Endometrial microvascular endothelial cells (primary cell): ENCODE data around the gene KLHL26. TPM values are rescaled to one million over a fixed set of nuclear protein-coding genes. Genes with fewer than 3 reads are reported as not detected.

ENCODE experiments used
- in situ Hi-C: cut with HindIII; loops from 2 replicates; pipeline ENCODE4 v1.10.0; 2017; ENCODE audit warnings: low sequenced_read_pairs, low pct_unique_long_range_greater_than_20kb; ENCODE audit errors: inconsistent ontology term
- total RNA-seq: library from RNA; depleted of rRNA; stranded (reverse); fragments of >200 nt; gene quantifications from one replicate; pipeline ENCODE4 v1.2.3, GENCODE V29; 2015; ENCODE audit errors: inconsistent ontology term

Gene KLHL26
- total RNA-seq, 1 donor from 2014 or later = 1.5 TPM

DNA sequence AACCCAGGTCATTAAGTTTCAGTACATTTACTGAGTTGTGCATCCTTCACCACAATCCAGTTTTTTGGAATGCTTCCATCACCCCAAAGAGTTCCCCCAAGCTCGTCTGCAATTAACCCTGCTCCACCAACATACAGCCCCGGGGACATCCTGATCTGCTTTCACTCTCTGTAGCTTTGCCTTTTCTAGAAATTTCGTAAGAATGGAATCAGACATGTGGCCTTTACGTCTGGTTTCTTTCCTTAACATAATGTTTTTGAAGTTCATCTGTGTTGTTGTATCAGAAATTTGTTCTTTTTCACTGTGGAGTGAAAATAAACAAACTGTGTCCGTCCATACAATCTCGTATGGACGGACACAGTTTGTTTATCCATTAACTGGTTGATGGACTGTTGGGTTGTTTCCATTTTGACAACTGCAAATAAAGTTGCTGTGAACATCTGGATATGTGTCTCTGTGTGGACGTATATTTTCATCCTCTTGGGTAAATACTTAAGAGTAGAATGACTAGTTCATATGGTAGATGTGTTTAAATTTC, 2.9 kb downstream of the KLHL26 start:
- in situ Hi-C loops = no loop called here

DNA sequence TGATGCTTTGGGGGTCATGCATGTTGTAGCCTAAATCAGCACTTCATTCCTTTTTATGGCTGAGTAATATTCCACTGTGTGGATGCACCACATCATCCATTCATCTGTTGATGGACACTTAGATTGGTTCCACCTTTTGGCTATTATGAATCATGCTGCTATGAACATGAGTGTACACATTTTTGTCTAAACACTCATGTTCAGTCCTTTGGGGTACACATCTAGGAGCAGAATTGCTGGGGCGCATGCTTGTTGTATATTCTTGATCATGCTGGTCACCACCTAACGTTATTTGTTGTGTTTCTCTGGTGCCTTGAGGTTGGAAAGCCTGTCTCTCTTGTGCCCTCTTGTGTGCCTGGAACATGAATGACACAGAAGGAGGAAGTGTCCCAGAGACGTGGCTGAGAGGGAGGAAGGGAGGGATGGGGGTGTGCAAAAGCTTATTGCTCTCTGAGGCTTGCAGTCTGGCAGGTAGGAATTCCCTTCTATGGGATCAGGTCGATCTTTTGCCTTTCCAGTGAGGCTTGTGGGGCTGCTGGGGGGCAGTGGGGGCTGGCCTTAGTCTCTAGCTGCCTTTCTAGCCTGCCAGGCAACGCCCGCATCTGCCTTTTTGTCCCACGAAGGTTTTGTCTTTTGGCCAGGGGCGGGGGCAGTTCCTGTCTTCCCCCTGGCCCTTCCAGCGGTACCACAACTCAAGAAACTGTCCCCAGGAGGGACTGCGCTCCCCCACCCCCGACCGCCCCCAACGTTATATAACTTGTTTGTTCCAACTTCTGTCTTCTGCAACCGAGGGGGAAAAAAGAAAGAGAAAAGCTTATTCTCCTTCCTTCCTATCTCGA, 7.6 kb downstream of the KLHL26 start:
- in situ Hi-C loops = no loop called here

DNA sequence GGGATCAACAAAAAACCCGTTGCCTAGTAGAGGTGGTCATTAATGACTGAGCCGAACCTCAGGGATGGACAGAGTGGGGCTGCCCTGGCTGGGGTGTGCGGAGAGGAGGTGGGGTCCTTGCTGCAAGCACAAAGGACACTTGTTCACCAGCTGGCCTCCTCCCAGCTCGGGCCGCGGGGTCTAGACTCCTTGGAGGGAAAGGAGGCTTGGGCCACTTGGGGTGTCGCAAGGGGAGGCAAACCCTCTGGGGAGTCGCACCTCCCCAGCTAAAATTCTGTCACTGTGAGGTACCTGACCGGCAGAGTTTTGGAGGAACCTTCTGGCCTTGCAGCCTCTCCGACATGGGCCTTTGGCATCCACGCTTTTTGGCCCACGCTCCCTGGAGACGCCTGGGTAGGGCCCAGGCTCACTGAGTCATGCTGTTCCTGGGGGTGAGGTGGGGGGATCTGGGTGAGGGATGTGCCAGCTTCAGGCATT, 8.2 kb downstream of the KLHL26 start:
- in situ Hi-C loops = no loop called here

DNA sequence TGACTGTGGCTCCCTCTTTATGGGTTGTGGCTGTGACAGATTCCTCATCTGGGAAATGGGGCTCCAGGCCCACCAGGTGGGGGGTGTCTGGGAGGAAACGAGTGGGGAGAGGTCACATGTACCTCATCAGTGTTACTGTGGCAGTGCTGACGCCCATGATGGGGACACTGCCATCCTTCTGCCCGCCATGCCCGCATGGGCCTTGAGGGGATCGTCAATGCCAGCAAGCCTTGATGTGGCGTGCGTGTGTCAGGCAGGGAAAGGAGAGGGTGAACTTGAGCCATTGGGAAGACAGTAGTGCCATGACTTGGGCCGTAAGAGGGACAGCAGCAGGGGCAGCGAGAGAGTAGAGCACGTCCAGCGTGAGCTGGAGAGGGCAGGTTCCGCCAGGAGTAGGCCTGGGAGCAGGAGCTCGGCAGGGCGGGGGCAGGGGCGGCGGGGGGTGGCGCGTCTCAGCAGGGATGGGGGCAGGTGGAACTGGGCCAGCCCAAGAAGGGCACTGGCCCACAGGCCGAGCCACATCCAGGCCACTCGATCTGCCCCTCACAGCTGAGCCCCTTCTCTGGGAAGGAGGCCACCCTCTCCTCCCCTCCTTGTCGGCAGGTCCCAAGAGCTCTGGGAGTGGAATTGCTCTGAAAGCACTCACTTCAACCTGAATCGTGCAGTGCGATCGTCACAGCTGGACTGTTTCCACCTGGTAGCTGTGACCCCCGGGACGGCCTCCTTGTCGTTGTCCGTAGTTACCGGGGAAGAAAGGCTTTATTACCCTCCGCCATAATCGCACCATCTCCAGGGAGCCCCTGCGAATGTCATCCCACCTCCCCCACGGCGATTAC, 9.9 kb downstream of the KLHL26 start:
- in situ Hi-C loops = no loop called here

DNA sequence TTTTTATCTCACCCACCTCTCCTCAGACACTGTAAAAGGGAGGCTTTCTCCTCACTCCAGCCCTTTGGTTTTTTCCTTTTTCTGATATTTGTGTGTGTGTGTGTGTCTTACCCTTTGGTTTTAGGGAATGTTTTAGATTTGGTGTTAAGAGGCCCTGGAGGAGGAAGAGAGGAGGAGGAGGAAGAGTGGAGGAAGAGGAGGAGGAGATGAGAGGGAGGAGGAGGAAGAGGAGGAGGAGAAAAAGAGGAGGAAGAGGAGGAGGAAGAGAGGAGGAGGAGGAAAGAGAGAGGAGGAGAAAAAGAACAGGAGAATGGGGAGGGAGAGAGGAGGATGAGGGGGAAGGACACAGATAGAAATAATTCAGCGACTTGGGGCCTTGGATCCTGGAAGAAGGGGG, 10.5 kb downstream of the KLHL26 start:
- in situ Hi-C loops = no loop called here

DNA sequence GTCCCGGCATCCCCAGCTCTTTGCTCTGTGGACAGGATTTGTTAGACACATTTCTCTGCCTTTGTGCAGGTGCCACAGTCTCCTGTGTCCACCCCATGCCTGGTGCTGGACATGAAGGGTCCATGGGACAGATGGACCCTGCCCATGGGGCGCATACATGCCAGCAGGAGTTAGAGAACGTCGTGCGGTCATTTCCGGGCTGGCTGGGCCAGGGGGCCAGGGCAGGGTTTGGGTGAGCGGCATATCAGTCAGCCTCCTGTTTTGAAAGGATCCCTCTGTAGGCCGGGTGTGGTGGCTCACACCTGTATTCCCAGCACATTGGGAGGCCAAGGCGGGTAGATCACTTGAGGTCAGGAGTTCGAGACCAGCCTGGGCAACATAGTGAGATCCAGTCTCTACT, 11.0 kb downstream of the KLHL26 start:
- in situ Hi-C loops = no loop called here

DNA sequence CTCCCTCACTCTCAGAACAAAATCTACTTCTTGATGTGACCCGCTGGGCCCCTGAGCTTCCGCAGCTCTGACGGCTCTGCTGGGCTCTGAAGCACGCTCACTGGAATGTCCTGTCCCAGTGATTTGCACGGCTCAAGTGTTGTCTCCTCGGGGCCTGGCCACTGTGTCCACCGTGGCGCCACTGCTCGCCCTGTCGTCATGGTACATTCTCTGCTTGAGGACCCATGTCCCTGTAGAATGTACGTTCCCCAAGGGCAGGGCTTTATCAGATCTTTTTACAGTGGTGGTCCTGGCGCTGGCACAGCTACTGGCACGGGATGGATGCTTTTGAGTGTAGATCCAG, 12.1 kb downstream of the KLHL26 start:
- in situ Hi-C loops = no loop called here

DNA sequence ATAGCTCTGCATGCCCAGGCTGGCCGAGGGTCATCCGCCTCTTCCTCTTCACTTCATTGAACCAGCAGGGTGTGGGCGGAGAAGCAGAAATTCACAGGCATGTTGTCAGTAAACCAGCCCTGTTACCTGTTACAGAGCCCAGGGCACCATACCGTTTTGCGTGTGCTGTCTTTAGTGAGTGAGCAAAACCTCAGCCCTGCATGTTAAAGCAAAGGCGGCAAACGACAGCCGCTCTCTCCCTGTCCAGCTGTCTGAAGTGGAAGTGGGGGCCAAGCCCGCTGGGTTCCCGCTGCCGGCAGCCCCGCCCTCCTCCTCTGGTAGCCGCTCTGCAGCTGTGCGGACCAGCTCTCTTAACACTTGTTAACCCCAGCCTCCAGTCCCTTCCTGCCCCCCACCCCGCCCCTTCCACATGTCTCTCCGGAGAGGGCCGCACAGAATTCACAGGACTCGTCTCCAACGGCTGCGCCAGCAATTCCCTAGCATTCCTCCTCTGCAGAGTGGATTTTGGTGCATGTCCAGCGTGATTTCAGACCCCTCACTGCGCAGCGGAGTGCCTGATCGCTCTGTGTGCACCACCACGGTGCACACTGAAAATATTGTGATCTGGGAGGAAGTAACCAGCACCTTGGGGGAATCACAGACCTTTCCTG, 12.7 kb downstream of the KLHL26 start:
- in situ Hi-C loops = no loop called here

DNA sequence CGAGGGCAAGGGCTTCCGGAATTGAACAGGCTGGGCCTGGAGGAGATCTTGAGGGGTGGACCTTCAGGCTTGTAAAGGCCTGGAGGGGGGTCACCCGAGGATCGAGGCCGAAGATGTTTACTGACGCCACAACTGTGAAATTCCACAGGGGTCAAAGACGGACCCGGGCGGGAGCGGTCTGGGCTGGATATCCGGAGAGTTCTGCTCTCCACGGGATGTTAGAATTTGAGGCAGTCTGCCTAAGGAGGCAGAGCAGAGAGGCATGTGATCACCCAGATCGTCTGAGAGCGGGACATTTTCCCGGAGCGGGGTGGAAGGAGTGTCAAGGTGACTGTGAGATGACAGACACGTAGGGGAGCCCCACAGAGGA, 13.2 kb downstream of the KLHL26 start:
- in situ Hi-C loops = no loop called here

DNA sequence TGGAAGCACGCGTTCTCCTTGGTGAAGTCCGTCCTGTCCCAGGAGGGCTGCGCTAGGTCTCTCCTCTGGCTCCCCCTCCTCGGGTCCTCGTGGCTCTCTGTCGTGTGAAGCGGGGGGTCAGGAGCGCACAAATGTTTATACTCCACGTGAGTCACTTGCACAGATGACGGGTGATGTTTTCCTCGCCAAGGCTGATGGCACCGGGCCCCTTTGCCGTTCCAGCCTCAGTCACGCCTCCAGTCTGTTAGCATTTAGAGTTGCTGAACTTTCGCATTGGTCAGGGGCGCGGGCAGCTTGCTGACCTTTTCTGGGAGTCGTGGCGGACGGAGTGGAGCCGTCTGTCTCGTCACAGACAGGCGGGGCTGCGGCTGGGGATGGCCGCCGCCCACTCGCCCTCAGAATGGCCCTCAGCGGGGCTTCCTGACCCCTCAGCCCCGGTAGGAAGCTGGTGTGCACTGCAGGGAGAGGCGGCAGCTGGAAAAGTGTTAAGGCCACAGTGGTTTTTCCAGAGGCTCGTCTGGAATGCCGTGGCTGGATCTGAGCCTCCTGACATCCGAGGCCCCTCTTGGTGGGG, 13.7 kb downstream of the KLHL26 start:
- in situ Hi-C loops = no loop called here

DNA sequence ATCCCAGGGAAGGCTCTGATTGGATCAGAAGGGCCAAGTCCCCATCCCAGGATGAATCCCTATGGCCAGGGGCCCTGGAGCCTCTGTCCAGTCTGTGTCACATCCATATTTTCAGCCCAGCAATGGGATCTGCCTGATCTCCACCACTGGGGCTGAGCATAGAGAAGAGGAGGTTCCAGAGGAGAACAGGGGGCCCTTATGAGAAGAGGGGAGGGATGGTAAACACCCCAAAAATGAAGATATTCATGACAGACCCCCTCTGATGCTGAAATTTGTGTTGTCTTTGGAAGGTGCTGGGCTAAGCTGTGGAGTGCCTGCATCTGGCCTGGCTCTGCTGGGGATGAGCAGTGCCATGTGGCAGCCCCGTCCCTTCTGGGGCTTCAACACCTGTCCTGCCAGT, 14.5 kb downstream of the KLHL26 start:
- in situ Hi-C loops = no loop called here

DNA sequence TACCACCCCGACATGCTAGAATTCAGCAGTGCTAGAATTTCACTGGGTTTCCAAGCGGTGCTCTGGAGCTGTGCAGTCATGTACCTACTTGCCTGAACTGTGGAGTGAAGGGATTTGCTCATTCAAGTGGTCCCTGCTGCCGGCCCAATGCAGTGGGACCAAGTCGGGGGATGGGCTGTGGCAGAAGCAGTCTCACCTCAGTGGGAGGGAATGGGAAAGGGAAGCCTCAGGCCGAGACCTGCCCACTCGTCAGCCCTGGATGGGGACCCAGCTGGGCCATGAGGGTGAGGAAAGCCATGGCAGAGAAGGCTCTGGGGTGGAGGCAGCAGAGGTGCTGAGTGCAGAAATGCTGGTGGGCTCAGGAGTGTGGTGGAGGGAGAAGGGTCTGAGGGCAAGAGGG, 14.9 kb downstream of the KLHL26 start:
- in situ Hi-C loops = no loop called here

DNA sequence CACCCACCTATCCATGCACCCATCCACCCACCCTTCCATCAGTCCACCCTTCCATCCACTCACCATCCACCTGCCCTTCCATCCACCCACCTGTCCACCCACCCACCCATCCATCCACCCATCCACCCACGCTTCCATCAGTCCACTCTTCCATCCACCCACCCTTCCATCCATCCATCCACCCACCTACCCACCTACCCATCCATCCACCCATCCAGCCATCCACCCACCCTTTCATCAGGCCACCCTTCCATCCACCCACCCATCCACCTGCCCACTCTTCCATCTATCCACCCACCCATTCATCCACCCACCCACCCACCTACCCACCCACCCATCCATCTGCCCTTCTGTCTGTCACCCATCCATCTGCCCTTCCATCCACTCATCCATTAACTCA, 17.0 kb downstream of the KLHL26 start:
- in situ Hi-C loops = no loop called here

DNA sequence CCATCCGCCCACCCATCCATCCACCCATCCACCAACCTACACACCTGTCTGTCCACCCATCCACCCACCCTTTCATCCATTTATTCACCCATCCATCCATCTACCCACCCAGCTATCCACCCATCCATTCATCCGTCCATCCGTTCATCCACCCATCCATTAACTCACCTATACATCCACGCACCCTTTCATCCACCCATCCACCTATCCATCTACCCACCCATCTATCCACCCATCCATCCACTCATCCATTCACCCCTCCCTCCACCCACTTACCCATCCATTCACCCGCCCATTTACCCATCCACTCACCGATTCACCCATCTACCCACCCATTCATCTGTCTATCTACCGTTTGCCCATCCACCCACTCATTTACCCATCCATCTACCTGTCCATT, 17.6 kb downstream of the KLHL26 start:
- in situ Hi-C loops = no loop called here

DNA sequence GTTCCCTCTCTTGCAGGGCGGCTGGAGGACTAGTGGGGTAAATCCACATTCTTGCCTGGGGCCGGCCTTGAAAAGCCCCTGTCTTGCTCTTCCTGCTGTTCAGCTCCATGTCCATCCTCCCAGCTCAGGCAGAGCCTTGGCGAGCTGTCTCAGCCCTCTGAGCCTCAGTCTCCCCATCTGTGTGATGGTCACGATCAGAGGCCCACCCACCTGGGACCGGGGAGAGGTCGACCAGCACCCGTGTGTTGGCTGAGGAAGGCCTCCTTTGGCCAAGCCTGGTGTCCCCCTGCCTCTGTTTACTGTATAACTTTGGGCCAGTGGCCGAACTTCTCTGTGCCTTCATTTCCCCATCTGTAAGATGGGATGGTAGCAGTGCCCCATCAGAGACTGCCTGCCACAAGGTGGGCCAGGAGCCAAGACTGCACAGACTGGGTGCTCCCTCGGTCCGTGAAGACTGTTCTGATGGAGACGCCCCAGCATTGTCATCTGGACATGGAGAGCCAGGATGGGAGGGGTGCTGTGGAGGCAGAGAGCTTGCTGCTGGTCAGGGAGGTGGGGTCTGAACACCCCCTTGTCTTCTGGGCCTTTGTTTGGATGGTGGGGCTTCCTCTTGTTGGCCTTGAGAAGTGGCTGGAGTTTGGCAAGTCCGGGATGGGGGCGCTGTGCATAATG, 18.5 kb downstream of the KLHL26 start:
- in situ Hi-C loops = no loop called here

DNA sequence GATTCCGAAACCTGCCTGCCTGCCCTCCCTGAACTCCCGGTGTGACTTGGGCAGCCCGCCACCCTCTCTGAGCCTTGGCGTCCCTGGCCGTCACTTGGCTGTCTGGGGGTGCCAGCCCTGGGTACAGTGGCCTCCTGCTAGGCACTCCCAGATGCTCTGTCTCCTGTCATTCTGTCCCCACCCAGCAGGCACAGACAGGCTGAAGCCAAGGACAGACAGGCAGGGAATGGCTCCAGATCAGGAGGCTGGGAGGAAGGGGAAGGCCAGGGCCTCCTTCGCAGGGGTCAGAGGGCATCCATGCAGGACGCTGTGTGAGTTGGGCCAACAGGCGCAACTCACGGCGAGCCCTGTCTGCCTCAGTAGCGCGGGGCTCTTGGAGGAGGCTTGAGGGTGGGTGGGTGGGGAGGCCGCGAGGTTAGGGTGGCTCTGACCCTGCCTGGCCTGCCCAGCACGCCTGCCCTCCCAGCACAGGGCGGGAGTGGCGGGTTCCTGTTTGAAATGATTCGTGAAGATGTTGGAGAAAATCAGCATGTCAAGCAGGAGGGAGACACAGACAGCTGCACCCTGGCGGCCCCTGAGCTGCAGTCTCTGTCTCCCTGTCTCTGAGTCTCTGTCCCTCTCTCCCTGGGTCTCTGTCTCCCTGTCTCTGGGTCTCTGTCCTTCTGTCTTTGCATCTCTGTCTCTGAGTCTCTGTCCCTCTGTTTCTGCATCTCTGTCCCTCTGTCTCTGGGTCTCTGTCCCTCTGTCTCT, 19.7 kb downstream of the KLHL26 start:
- in situ Hi-C loops = no loop called here

DNA sequence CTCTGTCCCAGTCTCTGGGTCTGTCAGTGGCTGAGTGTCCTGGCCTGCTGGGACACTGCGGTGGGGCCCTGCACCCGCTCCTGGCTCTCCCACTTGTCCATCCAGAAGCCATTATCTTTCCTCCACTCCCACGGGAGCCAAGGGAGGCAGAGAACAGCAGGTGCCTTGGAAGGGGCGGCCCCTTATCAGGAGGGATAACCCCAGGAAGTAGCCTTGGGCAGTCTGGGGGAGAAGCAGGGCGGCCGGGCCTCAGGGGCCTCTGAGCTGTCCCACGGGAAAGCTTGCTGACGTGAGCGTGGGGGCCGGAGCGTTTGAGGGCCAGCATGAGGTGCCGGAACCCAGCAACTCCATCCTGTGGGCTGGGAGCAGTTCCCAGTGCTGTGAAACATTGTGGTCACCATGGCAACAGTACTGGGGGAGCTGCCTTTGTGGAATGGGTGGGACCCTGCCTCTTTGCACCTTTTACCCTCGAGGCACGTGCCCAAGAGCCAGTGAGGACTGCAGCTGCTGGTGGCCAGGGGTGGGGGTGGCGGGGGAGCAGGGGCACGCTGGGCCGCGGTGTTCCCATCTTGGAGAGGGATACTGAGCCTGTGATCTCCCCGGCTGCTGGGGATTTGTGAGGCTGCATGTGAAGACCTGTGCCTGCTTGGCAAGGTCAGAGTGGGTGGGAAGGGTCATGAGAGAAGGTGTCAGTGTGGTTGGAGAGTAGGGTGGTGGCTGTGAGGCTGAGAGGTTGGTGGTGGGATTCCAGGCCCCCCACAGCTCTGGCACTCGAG, 20.9 kb downstream of the KLHL26 start:
- in situ Hi-C loops = no loop called here
